ENCODE data around the gene SCAPER. TPM values are rescaled to one million over a fixed set of nuclear protein-coding genes. Genes with fewer than 3 reads are reported as not detected.

Gene SCAPER
- total and polyA plus RNA-seq, 11 donors, result 6.7 to 53.9 (median 38.3) TPM

DNA sequence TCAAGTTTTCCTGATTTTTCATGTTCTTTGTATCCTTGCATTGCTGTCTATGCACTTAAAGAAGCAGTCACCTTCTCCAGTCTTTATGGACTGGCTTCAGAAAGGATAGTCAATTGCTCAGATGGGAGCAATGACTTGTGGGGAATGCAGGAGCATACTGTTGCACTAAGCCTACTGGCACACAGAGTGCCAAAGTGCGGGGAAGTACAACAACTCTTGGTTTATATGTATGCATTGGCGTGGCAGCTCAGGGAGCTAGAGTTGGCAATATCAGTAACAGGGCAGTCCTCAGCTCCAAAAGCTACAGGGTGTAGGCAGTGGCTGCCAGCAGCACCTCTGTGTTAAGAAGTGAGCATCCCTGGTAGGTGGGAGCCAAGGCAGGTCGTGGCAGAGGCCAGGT, 141.1 kb downstream of the SCAPER start:
- DNase-seq (no peak), ATAC-seq (no peak)
- no peak for TF ChIP-seq POLR2A (IDR thresholded peaks at IDR 0.05)
- no peak for TF ChIP-seq CTCF (IDR thresholded peaks at IDR 0.05)
- H3K4me1 ChIP-seq, result no peaks in the 10 kb centered on the region
- 95 to 100% (median 96%) methylated on average over 3 of the region's 3 CpGs for WGBS, 4 donors
- intact Hi-C loops (cut with DNase I), result no loop called here
- H3K9me3 ChIP-seq, result peaks cover 0 to 9% (median 0%) of the 10 kb centered on the region in 12 donors
- H3K27me3 ChIP-seq, result no peaks in the 10 kb centered on the region
- H3K27ac ChIP-seq, result no peak overlapping the region
- H3K36me3 ChIP-seq, result peaks cover 0 to 65% (median 51%) of the 10 kb centered on the region in 9 donors
- H3K4me3 ChIP-seq, result no peak overlapping the region

DNA sequence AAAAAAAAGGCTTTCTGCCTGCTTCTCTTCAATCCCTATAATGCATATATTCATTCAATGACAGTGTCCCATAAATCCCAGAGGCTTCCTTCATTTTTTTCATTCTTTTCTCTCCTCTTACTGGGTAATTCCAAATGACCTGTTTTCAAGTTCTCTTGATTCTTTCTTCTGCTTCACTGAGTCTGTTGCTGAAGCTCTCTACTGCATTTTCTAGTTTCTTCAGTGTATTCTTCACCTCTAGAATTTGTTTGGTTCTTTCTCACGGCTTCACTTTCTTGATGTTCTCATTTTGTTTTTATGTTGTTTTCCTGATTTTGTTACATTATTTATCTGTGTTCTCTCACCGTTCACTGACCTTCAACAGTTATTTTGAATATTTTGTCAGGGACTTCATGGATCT, 141.6 kb downstream of the SCAPER start:
- H3K4me1 ChIP-seq, result no peaks in the 10 kb centered on the region
- WGBS, 4 donors, result 97 to 100% (median 100%) methylated on average over 2 of the region's 2 CpGs
- H3K36me3 ChIP-seq, result peaks cover 0 to 68% (median 53%) of the 10 kb centered on the region in 9 donors
- H3K4me3 ChIP-seq, result no peak overlapping the region
- H3K27ac ChIP-seq, result no peak overlapping the region
- intact Hi-C loops (cut with DNase I), result no loop called here
- peaks cover 0 to 9% (median 0%) of the 10 kb centered on the region in 12 donors for H3K9me3 ChIP-seq
- ATAC-seq (no peak), DNase-seq (no peak)
- no peaks in the 10 kb centered on the region for H3K27me3 ChIP-seq
- TF ChIP-seq CTCF (IDR thresholded peaks at IDR 0.05), result no peak
- TF ChIP-seq POLR2A (IDR thresholded peaks at IDR 0.05), result no peak

GRCh38 chr15:76756381-76756780, 148.8 kb downstream of the SCAPER start:
- ATAC-seq (no peak), DNase-seq (no peak)
- intact Hi-C loops (cut with DNase I), result no loop called here
- Histone ChIP-seq H3K27me3 (no peaks in the 10 kb centered on the region), H3K9me3 (peaks cover 0 to 2% (median 0%) of the 10 kb centered on the region in 12 donors), H3K4me1 (no peaks in the 10 kb centered on the region), H3K27ac (no peak overlapping the region), H3K4me3 (no peak overlapping the region), H3K36me3 (peaks cover 0 to 54% (median 24%) of the 10 kb centered on the region in 9 donors)
- TF ChIP-seq POLR2A (IDR thresholded peaks at IDR 0.05) (no peak), CTCF (IDR thresholded peaks at IDR 0.05) (no peak)

DNA sequence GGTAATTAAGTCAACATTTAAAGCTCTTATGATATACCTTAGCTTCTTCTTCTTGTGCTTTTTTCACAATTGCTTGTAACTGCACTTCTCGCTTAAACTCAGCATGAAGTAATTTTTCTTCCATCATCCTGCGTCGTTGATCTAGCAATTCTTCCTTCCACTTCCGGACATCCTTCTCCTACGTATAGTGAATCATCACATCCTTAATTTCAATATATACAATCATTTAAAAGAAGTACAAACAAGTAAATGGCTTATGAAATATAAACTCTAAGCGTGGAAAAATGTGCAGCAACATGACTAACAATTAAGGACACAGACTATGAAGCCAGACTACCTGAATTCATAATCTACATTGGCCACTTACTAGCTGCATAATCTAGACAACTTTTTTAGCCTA, 151.4 kb downstream of the SCAPER start:
- Histone ChIP-seq H3K9me3 (peaks cover 0 to 8% (median 0%) of the 10 kb centered on the region in 12 donors), H3K27me3 (no peaks in the 10 kb centered on the region), H3K27ac (no peak overlapping the region), H3K4me1 (no peaks in the 10 kb centered on the region), H3K4me3 (no peak overlapping the region), H3K36me3 (peaks cover 0 to 33% (median 10%) of the 10 kb centered on the region in 9 donors)
- no peak for DNase-seq
- TF ChIP-seq POLR2A (IDR thresholded peaks at IDR 0.05) (no peak), CTCF (IDR thresholded peaks at IDR 0.05) (no peak)
- intact Hi-C loops (cut with DNase I), result no loop called here
- no peak for ATAC-seq
- WGBS, 4 donors, result 91 to 95% (median 93%) methylated on average over 6 of the region's 6 CpGs
